Calu3 (cell line): ENCODE measurements around the gene SLC66A1. TPM values are rescaled to one million over a fixed set of nuclear protein-coding genes. Genes with fewer than 3 reads are reported as not detected.

Source experiments
- BruUV-seq: library from RNA; stranded (reverse); fragments of 400-500 nt; replicated peaks from 2 replicates; lab custom pipeline; 2021; lab: Mats Ljungman, UMichigan
- CTCF ChIA-PET: fragments of 300-600 bp; sonication (Branson Sonifier 250); formaldehyde crosslinking; loops from one replicate; lab custom pipeline; 2022; ENCODE audit warnings: antibody characterized with exemption; lab: Charles Lee
- DNase-seq: peaks from one replicate; pipeline ENCODE4 v3.0.0; 2022
- H3K27ac Mint-ChIP-seq: one replicate; pipeline ENCODE4 v1.8.0; 2022; ENCODE audit warnings: mixed read lengths; ENCODE audit not compliant: unreplicated experiment
- H3K27me3 Mint-ChIP-seq: one replicate; pipeline ENCODE4 v1.8.0; 2022; ENCODE audit warnings: mixed read lengths; ENCODE audit not compliant: unreplicated experiment
- H3K36me3 Mint-ChIP-seq: one replicate; pipeline ENCODE4 v1.8.0; 2022; ENCODE audit warnings: mild to moderate bottlenecking, moderate library complexity, mixed read lengths; ENCODE audit not compliant: insufficient read depth, unreplicated experiment
- H3K4me1 Mint-ChIP-seq: one replicate; pipeline ENCODE4 v1.8.0; 2022; ENCODE audit warnings: mild to moderate bottlenecking, low read depth, mixed read lengths; ENCODE audit not compliant: unreplicated experiment
- H3K4me3 Mint-ChIP-seq: one replicate; pipeline ENCODE4 v1.8.0; 2022; ENCODE audit warnings: mild to moderate bottlenecking, low read depth, moderate library complexity, mixed read lengths; ENCODE audit not compliant: unreplicated experiment
- H3K9me3 Mint-ChIP-seq: one replicate; pipeline ENCODE4 v1.8.0; 2022; ENCODE audit warnings: low read depth, mixed read lengths; ENCODE audit not compliant: unreplicated experiment
- intact Hi-C: fragments of 100-400 bp; cut with micrococcal nuclease; formaldehyde crosslinking; loops from one replicate; pipeline ENCODE4 v1.10.0; 2022; ENCODE audit not compliant: unreplicated experiment
- total RNA-seq: library from RNA; stranded (reverse); gene quantifications from 2 replicates; pipeline ENCODE4 v1.2.3, GENCODE V29; 2022
- TF ChIP-seq, protein P1 (sequence below): fragments of 200-600 bp; IDR thresholded peaks from one replicate; pipeline ENCODE4 v1.8.0; 2022; ENCODE audit warnings: antibody characterized with exemption; ENCODE audit not compliant: unreplicated experiment

Gene SLC66A1
- total RNA-seq, 1 experiment from 2014 or later, result 10.0 TPM

- Mint-ChIP-seq H3K4me1 (peaks cover 26% of the 10 kb centered on the region), H3K9me3 (no peaks in the 10 kb centered on the region), H3K36me3 (peaks cover 30% of the 10 kb centered on the region), H3K27ac (no peak overlapping the region), H3K27me3 (no peaks in the 10 kb centered on the region), H3K4me3 (peak overlapping the region; percentile 67)
- TF ChIP-seq, protein P1, sequence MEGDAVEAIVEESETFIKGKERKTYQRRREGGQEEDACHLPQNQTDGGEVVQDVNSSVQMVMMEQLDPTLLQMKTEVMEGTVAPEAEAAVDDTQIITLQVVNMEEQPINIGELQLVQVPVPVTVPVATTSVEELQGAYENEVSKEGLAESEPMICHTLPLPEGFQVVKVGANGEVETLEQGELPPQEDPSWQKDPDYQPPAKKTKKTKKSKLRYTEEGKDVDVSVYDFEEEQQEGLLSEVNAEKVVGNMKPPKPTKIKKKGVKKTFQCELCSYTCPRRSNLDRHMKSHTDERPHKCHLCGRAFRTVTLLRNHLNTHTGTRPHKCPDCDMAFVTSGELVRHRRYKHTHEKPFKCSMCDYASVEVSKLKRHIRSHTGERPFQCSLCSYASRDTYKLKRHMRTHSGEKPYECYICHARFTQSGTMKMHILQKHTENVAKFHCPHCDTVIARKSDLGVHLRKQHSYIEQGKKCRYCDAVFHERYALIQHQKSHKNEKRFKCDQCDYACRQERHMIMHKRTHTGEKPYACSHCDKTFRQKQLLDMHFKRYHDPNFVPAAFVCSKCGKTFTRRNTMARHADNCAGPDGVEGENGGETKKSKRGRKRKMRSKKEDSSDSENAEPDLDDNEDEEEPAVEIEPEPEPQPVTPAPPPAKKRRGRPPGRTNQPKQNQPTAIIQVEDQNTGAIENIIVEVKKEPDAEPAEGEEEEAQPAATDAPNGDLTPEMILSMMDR, result no peak
- no peak for DNase-seq
- BruUV-seq, result no TSS peak
- intact Hi-C loops, result no loop called here
- CTCF ChIA-PET, result no interaction called here
These were observed 1.5 kb downstream of the SLC66A1 start for GRCh38 chr1:19313636-19313959.

DNA sequence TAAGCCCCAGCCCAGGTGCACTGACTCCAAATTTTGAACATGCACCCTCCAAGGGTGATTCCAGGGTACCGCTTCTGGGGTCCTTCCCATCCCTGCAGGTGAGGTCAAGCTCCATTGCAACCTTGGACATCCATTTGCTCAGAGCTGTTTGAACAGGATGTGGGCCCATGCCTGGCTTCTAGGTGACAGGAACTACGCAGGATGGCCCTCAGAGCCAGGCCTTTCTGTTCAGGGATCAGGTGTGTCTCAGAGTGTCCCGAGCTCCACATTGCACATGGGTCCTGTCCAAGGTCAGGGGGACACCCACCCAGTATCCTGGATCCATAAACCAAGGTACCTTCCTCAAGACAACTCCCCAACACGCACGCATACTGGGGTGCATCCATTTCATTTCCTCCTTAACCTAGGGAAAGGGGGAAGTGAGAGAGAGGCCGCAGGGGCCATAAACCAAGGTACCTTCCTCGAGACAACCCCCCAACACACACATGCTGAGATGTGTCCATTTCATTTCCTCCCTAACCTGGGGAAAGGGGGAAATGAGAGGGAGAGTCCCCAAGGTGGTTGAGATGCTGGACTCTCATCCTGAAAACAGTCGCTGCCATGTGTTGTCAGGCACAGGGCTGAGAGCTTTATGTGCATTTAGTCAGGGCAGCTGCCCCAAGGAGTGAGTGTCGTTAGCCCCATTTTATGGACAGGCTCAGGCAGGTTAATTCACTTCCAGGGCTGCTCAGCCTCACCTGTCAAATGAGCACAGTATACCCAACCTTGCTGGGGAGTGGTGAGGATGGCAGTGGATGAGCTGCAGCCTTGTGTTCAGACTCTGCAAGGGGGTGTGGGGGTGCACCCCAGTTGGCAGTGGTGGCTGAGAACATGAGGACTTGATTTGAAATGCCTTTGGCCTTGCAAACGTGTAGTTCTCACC is 2.1 kb downstream of the SLC66A1 start:
- no peak overlapping the region for H3K27ac Mint-ChIP-seq
- no peak for DNase-seq
- peaks cover 30% of the 10 kb centered on the region for H3K36me3 Mint-ChIP-seq
- CTCF ChIA-PET, result no interaction called here
- no peaks in the 10 kb centered on the region for H3K9me3 Mint-ChIP-seq
- TF ChIP-seq, protein P1, result no peak
- BruUV-seq, result no TSS peak
- no peak overlapping the region for H3K4me3 Mint-ChIP-seq
- H3K27me3 Mint-ChIP-seq, result no peaks in the 10 kb centered on the region
- intact Hi-C loops, result no loop called here
- peaks cover 26% of the 10 kb centered on the region for H3K4me1 Mint-ChIP-seq

DNA sequence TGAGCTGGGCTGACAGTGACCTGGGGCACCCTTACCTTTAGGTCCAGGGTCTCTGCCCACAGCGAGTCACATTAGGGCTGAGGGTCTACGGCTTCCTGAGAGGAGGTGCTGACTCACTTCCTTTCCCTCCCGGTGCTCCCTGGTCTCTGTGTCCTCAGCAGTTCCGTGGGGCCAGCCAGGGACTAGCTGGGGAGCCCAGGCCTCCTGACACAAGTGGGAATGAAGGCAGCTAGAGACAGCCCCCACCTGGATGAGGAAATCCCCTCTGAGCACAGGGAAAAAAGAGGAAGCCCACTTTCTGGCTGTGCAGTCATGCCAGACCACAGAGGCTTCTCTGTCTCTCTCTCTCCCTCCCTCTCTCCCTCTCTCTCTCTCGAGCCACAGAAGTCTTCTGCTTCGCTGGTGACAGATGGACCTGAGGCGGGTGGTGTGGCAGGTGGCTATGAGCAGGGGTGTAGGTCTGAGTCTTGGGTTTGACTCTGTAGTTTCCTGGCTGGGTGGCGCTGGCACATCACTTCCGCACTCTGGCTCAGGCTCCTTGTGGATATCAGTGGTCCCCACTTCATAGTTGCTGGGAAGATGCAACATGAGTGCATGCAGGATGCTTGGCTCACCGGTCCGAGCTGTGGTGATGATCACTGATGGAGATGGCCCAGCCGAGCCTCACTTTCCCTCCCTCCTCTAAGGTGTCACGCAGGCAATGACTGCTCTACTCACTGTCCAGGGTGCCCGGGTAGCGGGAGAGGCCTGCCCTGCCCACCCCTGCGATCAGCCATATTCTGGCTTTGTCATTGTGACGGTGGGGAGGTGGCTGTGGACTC is 3.5 kb downstream of the SLC66A1 start:
- Mint-ChIP-seq H3K4me3 (no peak overlapping the region), H3K4me1 (peaks cover 25% of the 10 kb centered on the region), H3K9me3 (no peaks in the 10 kb centered on the region), H3K27me3 (no peaks in the 10 kb centered on the region), H3K36me3 (peaks cover 26% of the 10 kb centered on the region), H3K27ac (no peak overlapping the region)
- intact Hi-C loops, result no loop called here
- TF ChIP-seq, protein P1, result no peak
- CTCF ChIA-PET, result no interaction called here
- BruUV-seq, result no TSS peak
- DNase-seq, result no peak

- no peak overlapping the region for H3K27ac Mint-ChIP-seq
- CTCF ChIA-PET, result no interaction called here
- H3K4me3 Mint-ChIP-seq, result no peak overlapping the region
These were observed 5.2 kb downstream of the SLC66A1 start for GRCh38 chr1:19317126-19317910.

More at GRCh38 chr1:19317126-19317910, 5.2 kb downstream of the SLC66A1 start:
- DNase-seq, result no peak
- Mint-ChIP-seq H3K27me3 (no peaks in the 10 kb centered on the region), H3K9me3 (no peaks in the 10 kb centered on the region), H3K4me1 (peaks cover 16% of the 10 kb centered on the region), H3K36me3 (peaks cover 13% of the 10 kb centered on the region)
- TF ChIP-seq, protein P1, result no peak
- BruUV-seq, result no TSS peak
- intact Hi-C loops, result no loop called here
